ENCODE results near the gene GTF2A1.

DNA sequence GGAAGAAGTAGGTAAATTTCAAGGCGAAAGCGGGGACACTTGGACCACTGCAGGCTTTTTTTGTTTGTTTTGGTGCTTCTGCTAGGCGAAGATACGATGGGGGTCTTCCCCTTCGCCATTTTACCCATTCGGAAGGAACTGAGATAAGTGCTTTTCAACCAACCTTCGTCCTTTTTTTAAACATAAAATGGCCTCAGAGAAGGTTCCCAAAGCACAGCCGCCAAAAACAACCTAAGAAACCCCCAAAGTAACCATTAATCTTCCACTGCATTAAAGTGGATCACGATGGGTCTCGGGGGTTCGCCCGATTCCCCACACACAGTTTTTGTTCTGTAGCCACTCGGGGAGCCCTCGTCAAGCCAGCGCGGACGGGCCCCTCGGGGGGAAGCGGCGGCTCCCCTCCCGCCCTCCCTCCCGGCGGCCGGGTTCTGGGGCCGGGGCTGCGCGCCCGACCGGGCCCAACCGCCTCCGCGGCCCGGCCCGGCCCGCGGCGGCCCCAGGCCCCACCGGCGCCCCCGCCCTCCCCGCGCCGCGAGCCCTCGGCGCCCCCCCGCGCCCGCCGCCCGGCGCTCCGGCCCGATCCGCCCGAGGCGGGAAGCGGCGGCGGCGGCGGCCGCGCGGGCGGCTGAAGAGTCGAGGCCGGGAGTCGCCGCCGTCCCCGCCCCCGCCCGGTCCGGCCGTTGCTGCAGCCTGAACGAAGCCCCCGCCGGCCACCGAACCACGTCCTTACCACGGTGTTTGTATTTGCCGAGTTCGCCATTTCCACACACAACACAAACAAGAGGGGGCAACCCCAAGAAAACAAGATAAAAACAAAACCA is 790 bp downstream of the GTF2A1 start:
- TF ChIP-seq POLR2AphosphoS5 (IDR thresholded peaks at IDR 0.05; ENCODE audit: low read depth, low read length) = no peak
- TF ChIP-seq, protein P1, sequence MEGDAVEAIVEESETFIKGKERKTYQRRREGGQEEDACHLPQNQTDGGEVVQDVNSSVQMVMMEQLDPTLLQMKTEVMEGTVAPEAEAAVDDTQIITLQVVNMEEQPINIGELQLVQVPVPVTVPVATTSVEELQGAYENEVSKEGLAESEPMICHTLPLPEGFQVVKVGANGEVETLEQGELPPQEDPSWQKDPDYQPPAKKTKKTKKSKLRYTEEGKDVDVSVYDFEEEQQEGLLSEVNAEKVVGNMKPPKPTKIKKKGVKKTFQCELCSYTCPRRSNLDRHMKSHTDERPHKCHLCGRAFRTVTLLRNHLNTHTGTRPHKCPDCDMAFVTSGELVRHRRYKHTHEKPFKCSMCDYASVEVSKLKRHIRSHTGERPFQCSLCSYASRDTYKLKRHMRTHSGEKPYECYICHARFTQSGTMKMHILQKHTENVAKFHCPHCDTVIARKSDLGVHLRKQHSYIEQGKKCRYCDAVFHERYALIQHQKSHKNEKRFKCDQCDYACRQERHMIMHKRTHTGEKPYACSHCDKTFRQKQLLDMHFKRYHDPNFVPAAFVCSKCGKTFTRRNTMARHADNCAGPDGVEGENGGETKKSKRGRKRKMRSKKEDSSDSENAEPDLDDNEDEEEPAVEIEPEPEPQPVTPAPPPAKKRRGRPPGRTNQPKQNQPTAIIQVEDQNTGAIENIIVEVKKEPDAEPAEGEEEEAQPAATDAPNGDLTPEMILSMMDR (IDR thresholded peaks at IDR 0.05) = no peak
- TF ChIP-seq, protein P2, sequence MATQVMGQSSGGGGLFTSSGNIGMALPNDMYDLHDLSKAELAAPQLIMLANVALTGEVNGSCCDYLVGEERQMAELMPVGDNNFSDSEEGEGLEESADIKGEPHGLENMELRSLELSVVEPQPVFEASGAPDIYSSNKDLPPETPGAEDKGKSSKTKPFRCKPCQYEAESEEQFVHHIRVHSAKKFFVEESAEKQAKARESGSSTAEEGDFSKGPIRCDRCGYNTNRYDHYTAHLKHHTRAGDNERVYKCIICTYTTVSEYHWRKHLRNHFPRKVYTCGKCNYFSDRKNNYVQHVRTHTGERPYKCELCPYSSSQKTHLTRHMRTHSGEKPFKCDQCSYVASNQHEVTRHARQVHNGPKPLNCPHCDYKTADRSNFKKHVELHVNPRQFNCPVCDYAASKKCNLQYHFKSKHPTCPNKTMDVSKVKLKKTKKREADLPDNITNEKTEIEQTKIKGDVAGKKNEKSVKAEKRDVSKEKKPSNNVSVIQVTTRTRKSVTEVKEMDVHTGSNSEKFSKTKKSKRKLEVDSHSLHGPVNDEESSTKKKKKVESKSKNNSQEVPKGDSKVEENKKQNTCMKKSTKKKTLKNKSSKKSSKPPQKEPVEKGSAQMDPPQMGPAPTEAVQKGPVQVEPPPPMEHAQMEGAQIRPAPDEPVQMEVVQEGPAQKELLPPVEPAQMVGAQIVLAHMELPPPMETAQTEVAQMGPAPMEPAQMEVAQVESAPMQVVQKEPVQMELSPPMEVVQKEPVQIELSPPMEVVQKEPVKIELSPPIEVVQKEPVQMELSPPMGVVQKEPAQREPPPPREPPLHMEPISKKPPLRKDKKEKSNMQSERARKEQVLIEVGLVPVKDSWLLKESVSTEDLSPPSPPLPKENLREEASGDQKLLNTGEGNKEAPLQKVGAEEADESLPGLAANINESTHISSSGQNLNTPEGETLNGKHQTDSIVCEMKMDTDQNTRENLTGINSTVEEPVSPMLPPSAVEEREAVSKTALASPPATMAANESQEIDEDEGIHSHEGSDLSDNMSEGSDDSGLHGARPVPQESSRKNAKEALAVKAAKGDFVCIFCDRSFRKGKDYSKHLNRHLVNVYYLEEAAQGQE (IDR thresholded peaks at IDR 0.05; ENCODE audit: insufficient read depth in 1 of 2, low read depth in 2 of 2, low read length in 1 of 2) = no peak

Measured in Panc1 (cell line).